Measurements from ENCODE around the gene CASP7.

DNA sequence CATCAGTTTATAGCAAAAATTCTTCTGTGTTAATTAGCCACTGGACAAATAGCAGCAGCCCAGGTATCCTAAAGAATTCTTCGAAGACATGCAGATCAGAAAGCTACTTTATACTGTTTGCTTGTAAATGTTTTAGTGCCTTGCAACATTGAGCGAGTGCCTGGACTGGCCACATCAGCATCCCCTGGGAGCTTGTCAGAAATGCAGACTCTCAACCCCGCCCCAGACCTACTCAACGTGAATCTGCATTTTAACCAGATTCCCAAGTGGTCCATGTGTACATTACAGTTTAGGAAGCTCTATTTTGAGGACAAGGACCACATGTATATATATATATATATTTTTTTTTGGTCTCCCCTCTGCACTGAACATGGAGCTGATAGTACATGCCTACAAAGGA lies 53.3 kb downstream of the CASP7 start:
- TF ChIP-seq, protein P1, sequence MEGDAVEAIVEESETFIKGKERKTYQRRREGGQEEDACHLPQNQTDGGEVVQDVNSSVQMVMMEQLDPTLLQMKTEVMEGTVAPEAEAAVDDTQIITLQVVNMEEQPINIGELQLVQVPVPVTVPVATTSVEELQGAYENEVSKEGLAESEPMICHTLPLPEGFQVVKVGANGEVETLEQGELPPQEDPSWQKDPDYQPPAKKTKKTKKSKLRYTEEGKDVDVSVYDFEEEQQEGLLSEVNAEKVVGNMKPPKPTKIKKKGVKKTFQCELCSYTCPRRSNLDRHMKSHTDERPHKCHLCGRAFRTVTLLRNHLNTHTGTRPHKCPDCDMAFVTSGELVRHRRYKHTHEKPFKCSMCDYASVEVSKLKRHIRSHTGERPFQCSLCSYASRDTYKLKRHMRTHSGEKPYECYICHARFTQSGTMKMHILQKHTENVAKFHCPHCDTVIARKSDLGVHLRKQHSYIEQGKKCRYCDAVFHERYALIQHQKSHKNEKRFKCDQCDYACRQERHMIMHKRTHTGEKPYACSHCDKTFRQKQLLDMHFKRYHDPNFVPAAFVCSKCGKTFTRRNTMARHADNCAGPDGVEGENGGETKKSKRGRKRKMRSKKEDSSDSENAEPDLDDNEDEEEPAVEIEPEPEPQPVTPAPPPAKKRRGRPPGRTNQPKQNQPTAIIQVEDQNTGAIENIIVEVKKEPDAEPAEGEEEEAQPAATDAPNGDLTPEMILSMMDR (IDR thresholded peaks at IDR 0.05): no peak
- TF ChIP-seq POLR2A (IDR thresholded peaks at IDR 0.05): no peak

Measured in Peyer's patch (tissue), 4 donors.